Vagina (tissue), 2 donors: ENCODE data around the gene STX5. TPM values are rescaled to one million over a fixed set of nuclear protein-coding genes. Genes with fewer than 3 reads are reported as not detected.

Experiments
- DNase-seq, 2 donors: peaks; one replicate each; pipeline ENCODE4 v3.0.0-alpha.2; 2017; ENCODE audit errors: extremely low spot score in 2 of 2
- H3K27ac ChIP-seq: fragments of 200-600 bp; sonication (generic); one replicate; pipeline ENCODE4 v1.5.1; 2019
- H3K27me3 ChIP-seq: fragments of 200-600 bp; sonication (generic); one replicate; pipeline ENCODE4 v1.5.1; 2019
- H3K36me3 ChIP-seq, 2 donors: fragments of 200-600 bp; sonication (generic); one replicate each; pipeline ENCODE4 v1.5.1; 2017 to 2019
- H3K4me1 ChIP-seq: fragments of 200-600 bp; sonication (generic); one replicate; pipeline ENCODE4 v1.5.1; 2019
- H3K4me3 ChIP-seq, 2 donors: fragments of 200-600 bp; sonication (generic); 1 replicate in 1 of 2; 2 replicates in 1 of 2; pipeline ENCODE4 v1.5.1; 2016 to 2019
- H3K9me3 ChIP-seq: fragments of 200-600 bp; sonication (generic); one replicate; pipeline ENCODE4 v1.5.1; 2019
- CTCF ChIP-seq, 3 experiments: fragments of 450-650 bp in 2 of 3; fragments of 200-600 bp in 1 of 3; sonication (generic) in 1 of 3; IDR thresholded peaks; one replicate each; pipeline ENCODE4 v1.5.1; 2017 to 2019; ENCODE audit warnings: antibody characterized with exemption in 3 of 3, mild to moderate bottlenecking in 2 of 3, moderate library complexity in 2 of 3
- POLR2A ChIP-seq, 2 donors: fragments of 450-650 bp; IDR thresholded peaks; one replicate each; pipeline ENCODE4 v1.6.1; 2017; ENCODE audit warnings: antibody characterized with exemption in 2 of 2, mild to moderate bottlenecking in 2 of 2, moderate library complexity in 2 of 2
- POLR2AphosphoS5 ChIP-seq, 2 donors: sonication (generic); formaldehyde crosslinking; IDR thresholded peaks; one replicate each; pipeline ENCODE4 v1.9.0; 2017; ENCODE audit warnings: antibody characterized with exemption in 2 of 2, mild to moderate bottlenecking in 2 of 2, low read depth in 1 of 2; ENCODE audit not compliant: insufficient read depth in 1 of 2
- intact Hi-C: fragments of 100-400 bp; cut with DNase I; formaldehyde crosslinking; loops from one replicate; pipeline ENCODE4 v1.15.1; 2023
- total RNA-seq: library from RNA; depleted of rRNA; stranded (reverse); fragments of >200 nt; gene quantifications from one replicate; pipeline ENCODE4 v1.2.3, GENCODE V29; 2016

The STX5 gene
- total RNA-seq, 1 donor from 2014 or later = 35.6 TPM

GRCh38 chr11:62786318-62787004 is 45.4 kb downstream of the STX5 start:
- TF ChIP-seq CTCF (IDR thresholded peaks at IDR 0.05) (peak; percentile 77 to 95 (median 89)), POLR2A (IDR thresholded peaks at IDR 0.05) (no peak)
- Histone ChIP-seq H3K36me3 (peaks cover 0 to 6% of the 10 kb centered on the region in 2 donors), H3K9me3 (no peaks in the 10 kb centered on the region), H3K27ac (peak overlapping the region; percentile 99), H3K27me3 (no peaks in the 10 kb centered on the region), H3K4me1 (peaks cover 46% of the 10 kb centered on the region), H3K4me3 (peak overlapping the region; percentile 87 to 95)
- intact Hi-C loops = loop anchor here (5.0 to 10.0 kb wide), 2 partner anchors 48 to 76 kb away; partner anchors contain the start of genes STX5, TEX54 and WDR74
- DNase-seq = no peak

DNA sequence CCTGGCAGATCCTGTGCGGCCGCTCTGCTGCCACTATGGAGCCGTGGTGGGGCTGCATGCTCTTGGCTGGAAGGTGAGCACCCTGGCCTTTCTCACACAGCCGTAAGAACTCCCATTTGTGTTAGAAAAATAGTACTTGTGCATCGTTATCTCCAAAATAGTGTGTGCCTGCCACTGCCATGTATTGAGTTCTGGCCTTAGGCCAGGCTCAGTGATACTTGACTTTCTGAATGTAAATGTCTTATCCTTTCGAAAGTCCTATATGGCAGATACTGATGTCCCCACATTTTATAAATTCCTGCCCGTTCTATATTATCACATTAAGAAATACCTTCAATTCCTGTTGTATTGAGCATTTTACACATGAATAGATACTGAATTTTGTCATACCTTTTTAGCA is 49.1 kb downstream of the STX5 start:
- intact Hi-C loops = loop anchor here (10.0 kb wide), 1 partner anchor 52 kb away; the partner anchor contains the start of genes STX5, TEX54 and WDR74
- Histone ChIP-seq H3K4me3 (no peak overlapping the region), H3K4me1 (peaks cover 10% of the 10 kb centered on the region), H3K27me3 (no peaks in the 10 kb centered on the region), H3K27ac (no peak overlapping the region), H3K9me3 (no peaks in the 10 kb centered on the region), H3K36me3 (peaks cover 0 to 11% of the 10 kb centered on the region in 2 donors)
- TF ChIP-seq POLR2A (IDR thresholded peaks at IDR 0.05) = no peak
- TF ChIP-seq POLR2AphosphoS5 (IDR thresholded peaks at IDR 0.05; ENCODE audit: insufficient read depth in 1 of 2, low read depth in 1 of 2) = no peak
- no peak for TF ChIP-seq CTCF (IDR thresholded peaks at IDR 0.05)
- DNase-seq = no peak

DNA sequence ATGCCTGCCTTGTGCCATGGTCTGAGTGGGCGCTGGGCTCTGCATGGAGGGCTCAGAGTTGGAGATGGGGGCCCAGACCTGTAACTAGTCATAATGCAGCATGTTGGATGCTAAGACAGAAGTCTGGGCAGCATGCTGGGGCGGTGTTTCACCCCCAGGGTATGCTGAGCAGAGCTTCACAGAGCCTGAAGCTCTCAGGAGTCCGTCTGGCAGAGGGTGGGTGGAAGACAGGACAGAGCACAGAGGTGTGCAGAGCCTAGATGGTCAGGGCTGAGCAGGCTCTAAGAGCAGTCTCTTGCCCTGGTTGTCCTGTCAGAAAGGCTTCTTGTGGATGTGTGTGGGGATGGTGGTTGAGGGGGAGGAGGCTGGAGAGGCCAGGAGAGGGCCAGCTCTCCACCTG is 53.4 kb downstream of the STX5 start:
- Histone ChIP-seq H3K27me3 (no peaks in the 10 kb centered on the region), H3K4me1 (no peaks in the 10 kb centered on the region), H3K9me3 (no peaks in the 10 kb centered on the region), H3K4me3 (no peak overlapping the region), H3K36me3 (peaks cover 0 to 31% of the 10 kb centered on the region in 2 donors), H3K27ac (no peak overlapping the region)
- intact Hi-C loops = no loop called here
- no peak for DNase-seq
- TF ChIP-seq POLR2AphosphoS5 (IDR thresholded peaks at IDR 0.05; ENCODE audit: insufficient read depth in 1 of 2, low read depth in 1 of 2) = no peak
- no peak for TF ChIP-seq POLR2A (IDR thresholded peaks at IDR 0.05)
- TF ChIP-seq CTCF (IDR thresholded peaks at IDR 0.05) = no peak

- Histone ChIP-seq H3K9me3 (no peaks in the 10 kb centered on the region), H3K27me3 (no peaks in the 10 kb centered on the region), H3K4me3 (no peak overlapping the region), H3K36me3 (peaks cover 0 to 31% of the 10 kb centered on the region in 2 donors), H3K27ac (no peak overlapping the region), H3K4me1 (peaks cover 2% of the 10 kb centered on the region)
- no peak for DNase-seq
- TF ChIP-seq POLR2AphosphoS5 (IDR thresholded peaks at IDR 0.05; ENCODE audit: insufficient read depth in 1 of 2, low read depth in 1 of 2) (no peak), CTCF (IDR thresholded peaks at IDR 0.05) (no peak), POLR2A (IDR thresholded peaks at IDR 0.05) (no peak)
- intact Hi-C loops = no loop called here
These were observed 54.5 kb downstream of the STX5 start for GRCh38 chr11:62777389-62777788.

DNA sequence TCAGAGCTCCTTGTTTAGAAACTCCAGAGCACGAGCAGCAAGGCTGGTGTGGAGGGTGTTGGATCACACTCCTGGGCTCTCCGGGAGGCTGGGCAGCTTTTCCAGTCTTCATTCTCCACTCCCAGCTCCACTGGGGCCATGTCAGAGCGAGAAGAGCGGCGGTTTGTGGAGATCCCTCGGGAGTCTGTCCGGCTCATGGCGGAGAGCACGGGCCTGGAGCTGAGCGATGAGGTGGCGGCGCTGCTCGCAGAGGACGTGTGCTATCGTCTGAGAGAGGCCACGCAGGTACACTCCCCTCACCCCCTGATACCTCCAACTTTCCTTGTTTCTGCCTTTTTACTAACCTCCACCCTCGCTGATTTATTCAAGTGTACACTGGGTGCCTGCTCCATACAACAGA is 56.2 kb downstream of the STX5 start:
- Histone ChIP-seq H3K27ac (no peak overlapping the region), H3K36me3 (peaks cover 0 to 24% of the 10 kb centered on the region in 2 donors), H3K27me3 (no peaks in the 10 kb centered on the region), H3K4me3 (no peak overlapping the region), H3K9me3 (no peaks in the 10 kb centered on the region), H3K4me1 (peaks cover 13% of the 10 kb centered on the region)
- TF ChIP-seq POLR2A (IDR thresholded peaks at IDR 0.05) = no peak
- TF ChIP-seq CTCF (IDR thresholded peaks at IDR 0.05) = no peak
- TF ChIP-seq POLR2AphosphoS5 (IDR thresholded peaks at IDR 0.05; ENCODE audit: insufficient read depth in 1 of 2, low read depth in 1 of 2) = no peak
- DNase-seq = no peak
- intact Hi-C loops = no loop called here
